Keratinocyte (primary cell): ENCODE data around the gene TMEM271. TPM values are rescaled to one million over a fixed set of nuclear protein-coding genes. Genes with fewer than 3 reads are reported as not detected.

Experiments used
- DNase-seq: peaks from one replicate; pipeline ENCODE4 v3.0.0-alpha.2; 2011; ENCODE audit warnings: low read depth, missing footprints, low spot score
- FAIRE-seq: peaks from 2 replicates; lab custom pipeline; 2011; peaks lifted over from hg19 to GRCh38; lab: Jason Lieb, UNC
- H2AFZ ChIP-seq: 2 replicates; pipeline ENCODE4 v1.6.0; 2012; ENCODE audit warnings: low read length, control low read depth, inconsistent platforms; ENCODE audit not compliant: control insufficient read depth
- H3K27ac ChIP-seq: 2 replicates; pipeline ENCODE4 v1.5.1; 2011; ENCODE audit warnings: low read length; ENCODE audit not compliant: control insufficient read depth, insufficient read depth
- H3K27me3 ChIP-seq: 3 replicates; pipeline ENCODE4 v1.6.0; 2011; ENCODE audit warnings: low read length; ENCODE audit not compliant: control insufficient read depth, insufficient read depth; ENCODE audit errors: extremely low read depth
- H3K36me3 ChIP-seq, 2 experiments: 2 replicates in 1 of 2; 3 replicates in 1 of 2; pipeline ENCODE4 v1.5.1; 2011; ENCODE audit warnings: low read length in 2 of 2, mild to moderate bottlenecking in 1 of 2; ENCODE audit not compliant: control insufficient read depth in 2 of 2, insufficient read depth in 2 of 2; ENCODE audit errors: extremely low read depth in 1 of 2
- H3K4me1 ChIP-seq: 3 replicates; pipeline ENCODE4 v1.5.1; 2011; ENCODE audit warnings: low read length; ENCODE audit not compliant: control insufficient read depth, insufficient read depth; ENCODE audit errors: extremely low read depth
- H3K4me2 ChIP-seq: 3 replicates; pipeline ENCODE4 v1.6.0; 2011; ENCODE audit warnings: low read depth, low read length; ENCODE audit not compliant: control insufficient read depth, insufficient read depth; ENCODE audit errors: extremely low read depth
- H3K4me3 ChIP-seq, 3 experiments: fragments of 200-600 bp in 1 of 3; sonication (generic) in 1 of 3; 2 replicates in 2 of 3; 3 replicates in 1 of 3; pipeline ENCODE4 v1.5.1; 2011 to 2016; ENCODE audit warnings: low read length in 3 of 3, mild to moderate bottlenecking in 3 of 3, control low read depth in 2 of 3, inconsistent platforms in 1 of 3, low read depth in 1 of 3, mixed read lengths in 1 of 3, mixed run types in 1 of 3, moderate library complexity in 1 of 3; ENCODE audit not compliant: control insufficient read depth in 2 of 3, insufficient read depth in 2 of 3; ENCODE audit errors: extremely low read depth in 1 of 3
- H3K79me2 ChIP-seq: 2 replicates; pipeline ENCODE4 v1.6.0; 2012; ENCODE audit warnings: low read length; ENCODE audit not compliant: control insufficient read depth, insufficient read depth
- H3K9ac ChIP-seq: 3 replicates; pipeline ENCODE4 v1.6.0; 2011; ENCODE audit warnings: low read length; ENCODE audit not compliant: control insufficient read depth, insufficient read depth; ENCODE audit errors: extremely low read depth
- H3K9me1 ChIP-seq: 3 replicates; pipeline ENCODE4 v1.6.0; 2011; ENCODE audit warnings: low read length; ENCODE audit not compliant: control insufficient read depth, insufficient read depth; ENCODE audit errors: extremely low read depth
- H3K9me3 ChIP-seq: 2 replicates; pipeline ENCODE4 v1.5.1; 2012; ENCODE audit warnings: low read depth, low read length; ENCODE audit not compliant: control insufficient read depth
- H4K20me1 ChIP-seq: 3 replicates; pipeline ENCODE4 v1.6.0; 2011; ENCODE audit warnings: low read length; ENCODE audit not compliant: control insufficient read depth, insufficient read depth; ENCODE audit errors: extremely low read depth
- CTCF ChIP-seq, 3 experiments: IDR thresholded peaks in 1 of 3; conservative IDR thresholded peaks in 1 of 3; optimal IDR thresholded peaks in 1 of 3; 2 replicates in 2 of 3; 3 replicates in 1 of 3; pipeline versions ENCODE3 to v1.5.1; 2011; ENCODE audit warnings: low read length in 3 of 3, mild to moderate bottlenecking in 3 of 3, moderate library complexity in 2 of 3, control low read depth in 1 of 3, inconsistent platforms in 1 of 3; ENCODE audit not compliant: insufficient read depth in 2 of 3; ENCODE audit errors: extremely low read depth in 1 of 3
- EZH2 ChIP-seq: IDR thresholded peaks from one replicate; pipeline ENCODE4 v1.6.1; 2012; ENCODE audit warnings: inconsistent platforms, mild to moderate bottlenecking, low read length, moderate library complexity
- dilution Hi-C: fragments of 300-500 bp; cut with MboI; formaldehyde crosslinking; loops from one replicate; pipeline ENCODE4 v1.7.0; 2020; ENCODE audit warnings: low sequenced_read_pairs; ENCODE audit not compliant: extremely low pct_ligation_motif_present
- polyA plus RNA-seq, 5 experiments: library from polyadenylated mRNA; depleted of rRNA in 3 of 5; stranded (reverse) in 3 of 5; stranded (forward) in 1 of 5; unstranded in 1 of 5; fragments of >200 nt; gene quantifications; 1 replicate in 1 of 5; 2 replicates in 3 of 5; 3 replicates in 1 of 5; pipeline versions ENCODE4 v1.2.1 to v1.2.3, GENCODE V29; 2011 to 2012; ENCODE audit warnings: missing spikeins in 2 of 5, low read depth in 1 of 5, low replicate concordance in 1 of 5

TMEM271 gene
- polyA plus RNA-seq, 1 donor (not counting 4 experiments of a cell fraction or from before 2014, with no cell fraction given) = not detected

GRCh38 chr4:612052-612748 lies 36.1 kb upstream of the TMEM271 start:
- Histone ChIP-seq H3K36me3 (no peaks in the 10 kb centered on the region), H3K9me3 (no peaks in the 10 kb centered on the region), H3K4me3 (no peak overlapping the region), H3K9ac (no peak overlapping the region), H3K9me1 (no peaks in the 10 kb centered on the region), H4K20me1 (no peaks in the 10 kb centered on the region), H3K27me3 (peaks cover 21% of the 10 kb centered on the region), H3K4me2 (no peak overlapping the region), H3K27ac (no peak overlapping the region), H3K79me2 (no peaks in the 10 kb centered on the region), H2AFZ (no peak overlapping the region), H3K4me1 (peaks cover 5% of the 10 kb centered on the region)
- dilution Hi-C loops = no loop called here
- no peak for DNase-seq
- FAIRE-seq = no peak
- TF ChIP-seq CTCF (optimal IDR thresholded peaks at IDR 0.05 in 1 of 3, IDR thresholded peaks at IDR 0.05 in 1 of 3, conservative IDR thresholded peaks at IDR 0.05 in 1 of 3; ENCODE audit: extremely low read depth in 1 of 3, insufficient read depth in 2 of 3, low read length in 3 of 3) = no peak

GRCh38 chr4:610411-611261 lies 34.5 kb upstream of the TMEM271 start:
- Histone ChIP-seq H3K9me1 (no peaks in the 10 kb centered on the region), H3K27me3 (peaks cover 21% of the 10 kb centered on the region), H3K9ac (no peak overlapping the region), H2AFZ (no peak overlapping the region), H3K9me3 (no peaks in the 10 kb centered on the region), H3K4me3 (no peak overlapping the region), H3K27ac (no peak overlapping the region), H3K79me2 (no peaks in the 10 kb centered on the region), H3K4me1 (peaks cover 5% of the 10 kb centered on the region), H4K20me1 (no peaks in the 10 kb centered on the region), H3K4me2 (no peak overlapping the region), H3K36me3 (no peaks in the 10 kb centered on the region)
- dilution Hi-C loops = no loop called here
- TF ChIP-seq CTCF (optimal IDR thresholded peaks at IDR 0.05 in 1 of 3, IDR thresholded peaks at IDR 0.05 in 1 of 3, conservative IDR thresholded peaks at IDR 0.05 in 1 of 3; ENCODE audit: extremely low read depth in 1 of 3, insufficient read depth in 2 of 3, low read length in 3 of 3) = peak in 2 of 3 experiments; percentile 16 to 37
- TF ChIP-seq EZH2 = no peak
- peak; percentile 78 for FAIRE-seq
- DNase-seq = peak; percentile 33
